ENCODE data around the gene DDX54.
"Not testable (repeated sequence)": the region's sequence is repeated elsewhere in the genome, so short reads cannot be mapped to it uniquely, and the experiment has no call there.

The DDX54 gene

GRCh38 chr12:113120670-113121370 is 64.5 kb downstream of the DDX54 start:
- TF ChIP-seq, protein P1, sequence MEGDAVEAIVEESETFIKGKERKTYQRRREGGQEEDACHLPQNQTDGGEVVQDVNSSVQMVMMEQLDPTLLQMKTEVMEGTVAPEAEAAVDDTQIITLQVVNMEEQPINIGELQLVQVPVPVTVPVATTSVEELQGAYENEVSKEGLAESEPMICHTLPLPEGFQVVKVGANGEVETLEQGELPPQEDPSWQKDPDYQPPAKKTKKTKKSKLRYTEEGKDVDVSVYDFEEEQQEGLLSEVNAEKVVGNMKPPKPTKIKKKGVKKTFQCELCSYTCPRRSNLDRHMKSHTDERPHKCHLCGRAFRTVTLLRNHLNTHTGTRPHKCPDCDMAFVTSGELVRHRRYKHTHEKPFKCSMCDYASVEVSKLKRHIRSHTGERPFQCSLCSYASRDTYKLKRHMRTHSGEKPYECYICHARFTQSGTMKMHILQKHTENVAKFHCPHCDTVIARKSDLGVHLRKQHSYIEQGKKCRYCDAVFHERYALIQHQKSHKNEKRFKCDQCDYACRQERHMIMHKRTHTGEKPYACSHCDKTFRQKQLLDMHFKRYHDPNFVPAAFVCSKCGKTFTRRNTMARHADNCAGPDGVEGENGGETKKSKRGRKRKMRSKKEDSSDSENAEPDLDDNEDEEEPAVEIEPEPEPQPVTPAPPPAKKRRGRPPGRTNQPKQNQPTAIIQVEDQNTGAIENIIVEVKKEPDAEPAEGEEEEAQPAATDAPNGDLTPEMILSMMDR (IDR thresholded peaks at IDR 0.05; ENCODE audit: low read depth, low read length), result no peak
- no peak for DNase-seq (ENCODE audit: extremely low read depth, low read depth)

- TF ChIP-seq, protein P1 (IDR thresholded peaks at IDR 0.05; ENCODE audit: low read depth, low read length), result no peak
- DNase-seq (ENCODE audit: extremely low read depth, low read depth), result no peak
These were observed 65.2 kb downstream of the DDX54 start for GRCh38 chr12:113119980-113120669.

DNA sequence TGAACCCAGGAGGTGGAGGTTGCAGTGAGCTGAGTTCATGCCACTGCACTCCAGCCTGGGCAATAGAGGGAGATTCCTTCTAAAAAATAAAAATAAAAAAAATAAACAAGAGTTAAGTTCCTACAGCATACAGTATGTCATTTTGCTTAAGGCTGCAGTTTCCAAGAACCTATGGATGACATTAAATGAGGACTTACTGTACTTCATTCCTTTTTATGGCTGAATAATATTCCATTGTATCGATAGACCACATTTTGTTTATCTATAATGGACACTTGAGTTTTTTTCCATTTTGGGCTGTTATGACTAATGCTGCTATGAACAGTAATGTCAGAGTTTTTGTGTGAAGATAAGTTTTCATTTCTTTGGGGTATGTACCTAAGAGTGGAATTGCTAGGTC is 67.1 kb downstream of the DDX54 start:
- DNase-seq (ENCODE audit: extremely low read depth, low read depth), result no peak
- TF ChIP-seq, protein P1 (IDR thresholded peaks at IDR 0.05; ENCODE audit: low read depth, low read length), result no peak

DNA sequence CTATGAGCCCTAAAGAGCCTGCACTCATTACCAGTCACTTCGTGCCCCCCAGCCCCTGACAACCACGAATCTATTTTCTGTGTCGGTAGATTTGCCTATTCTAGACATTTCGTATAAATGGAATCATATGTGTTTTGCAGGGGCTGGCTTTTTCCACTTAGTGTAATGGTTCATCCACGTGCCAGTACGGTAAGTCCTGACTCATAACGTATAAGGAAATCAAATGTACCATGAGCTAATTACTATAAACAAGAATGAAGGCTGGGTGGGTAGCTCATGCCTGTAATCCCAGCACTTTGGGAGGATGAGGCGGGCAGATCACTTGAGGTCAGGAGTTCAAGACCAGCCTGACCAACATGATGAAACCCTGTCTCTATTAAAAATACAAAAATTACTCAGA is 67.6 kb downstream of the DDX54 start:
- DNase-seq (ENCODE audit: extremely low read depth, low read depth), result not testable (repeated sequence)

GRCh38 chr12:113116875-113117274 is 68.4 kb downstream of the DDX54 start:
- TF ChIP-seq, protein P1 (IDR thresholded peaks at IDR 0.05; ENCODE audit: low read depth, low read length), result no peak
- no peak for DNase-seq (ENCODE audit: extremely low read depth, low read depth)

GRCh38 chr12:113115455-113116126 is 69.7 kb downstream of the DDX54 start:
- TF ChIP-seq, protein P1 (IDR thresholded peaks at IDR 0.05; ENCODE audit: low read depth, low read length), result no peak
- no peak for DNase-seq (ENCODE audit: extremely low read depth, low read depth)

DNA sequence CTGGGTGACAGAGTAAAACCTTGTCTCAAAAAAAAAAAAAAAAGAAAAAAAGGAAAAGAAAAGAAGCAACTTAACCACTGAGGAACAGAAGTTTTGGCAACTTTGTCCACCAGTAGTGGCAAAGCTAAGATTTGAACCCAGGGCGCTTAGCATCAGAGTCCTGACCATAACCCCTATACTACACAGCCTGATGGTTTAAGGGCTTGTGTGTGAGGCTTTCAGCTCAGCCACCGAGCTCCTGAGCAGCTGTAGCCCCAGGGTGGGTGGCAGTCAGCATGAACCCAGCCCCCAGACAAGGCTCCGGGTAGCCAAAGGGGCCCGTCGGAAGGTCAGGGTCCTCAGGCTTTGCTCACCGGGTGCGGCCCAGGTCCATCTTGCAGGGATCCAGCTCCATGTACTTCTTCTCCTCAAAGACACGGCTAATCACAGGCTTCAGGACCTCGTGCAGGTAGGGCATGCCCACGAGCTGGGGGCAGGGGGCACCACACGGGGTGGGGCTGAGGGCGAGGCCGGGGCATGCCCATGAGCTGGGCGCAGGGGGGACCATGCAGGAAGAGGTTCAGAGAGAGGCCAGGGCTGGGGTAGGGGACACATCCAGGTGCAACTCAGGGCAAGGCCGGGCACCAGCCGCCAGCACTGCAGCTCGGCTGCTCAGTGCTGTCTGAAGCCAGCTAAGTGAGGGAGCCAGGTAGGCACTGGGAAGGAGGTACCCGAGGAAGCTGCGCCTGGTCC is 70.7 kb downstream of the DDX54 start:
- TF ChIP-seq, protein P1 (IDR thresholded peaks at IDR 0.05; ENCODE audit: low read depth, low read length), result no peak
- DNase-seq (ENCODE audit: extremely low read depth, low read depth), result no peak

All from AG09319 (cell line).